IPS DF 6.9 (cell line): Measurements from ENCODE around the gene DSTYK.

Source experiments
- DNase-seq: peaks from one replicate; pipeline ENCODE4 v3.0.0-alpha.2; 2013; ENCODE audit warnings: low read depth, low spot score
- H3K27ac ChIP-seq: one replicate; pipeline ENCODE4 v1.5.1; 2013; ENCODE audit warnings: low read length, control low read depth
- H3K27me3 ChIP-seq: 2 replicates; pipeline ENCODE4 v1.6.1; 2013; ENCODE audit warnings: mild to moderate bottlenecking, low read length; ENCODE audit not compliant: control insufficient read depth, insufficient read depth
- H3K36me3 ChIP-seq: 2 replicates; pipeline ENCODE4 v1.6.1; 2013; ENCODE audit warnings: low read length; ENCODE audit not compliant: control insufficient read depth, insufficient read depth
- H3K4me1 ChIP-seq: 2 replicates; pipeline ENCODE4 v1.6.1; 2013; ENCODE audit warnings: low read length; ENCODE audit not compliant: control insufficient read depth, insufficient read depth
- H3K4me3 ChIP-seq: 2 replicates; pipeline ENCODE4 v1.5.1; 2013; ENCODE audit warnings: mild to moderate bottlenecking, low read length
- H3K9me3 ChIP-seq: 2 replicates; pipeline ENCODE4 v1.6.1; 2013; ENCODE audit warnings: low read length, inconsistent platforms; ENCODE audit not compliant: control insufficient read depth, insufficient read depth
- WGBS: extraction: QIAGEN DNeasy Blood & Tissue Kit; methylation state at CpG from one replicate; pipeline ENCODE4 v1.1.7; 2013; ENCODE audit warnings: mixed read lengths, missing lambda C conversion rate; ENCODE audit not compliant: insufficient read length, insufficient coverage; 5-methylcytosine and 5-hydroxymethylcytosine counted together

Gene DSTYK

DNA sequence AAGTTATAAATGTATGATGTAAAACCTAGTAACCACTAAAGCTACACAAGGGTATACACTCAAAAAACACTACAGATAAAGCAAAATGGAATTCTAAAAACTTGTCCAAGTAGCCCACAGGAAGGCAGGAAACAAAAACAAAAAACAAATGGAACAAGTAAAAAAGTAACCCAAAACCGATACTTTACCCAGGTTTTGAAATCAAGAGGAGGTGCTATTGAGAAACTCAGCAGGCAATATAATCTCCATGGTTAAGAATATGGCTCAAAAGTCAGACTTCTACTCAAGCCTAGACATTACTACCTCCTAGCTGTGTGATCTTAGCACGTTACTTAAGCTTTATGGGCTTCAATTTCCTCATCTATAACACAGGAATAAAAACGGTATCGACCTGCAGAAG lies 103.0 kb downstream of the DSTYK start:
- Histone ChIP-seq H3K9me3 (no peaks in the 10 kb centered on the region), H3K36me3 (peaks cover 6% of the 10 kb centered on the region; the same call in 1 of the 2 replicates), H3K4me3 (no peak overlapping the region), H3K27ac (no peak overlapping the region), H3K4me1 (no peaks in the 10 kb centered on the region), H3K27me3 (no peaks in the 10 kb centered on the region)
- no peak for DNase-seq
- WGBS = no CpG with 5 or more reads among the region's 4 CpGs

DNA sequence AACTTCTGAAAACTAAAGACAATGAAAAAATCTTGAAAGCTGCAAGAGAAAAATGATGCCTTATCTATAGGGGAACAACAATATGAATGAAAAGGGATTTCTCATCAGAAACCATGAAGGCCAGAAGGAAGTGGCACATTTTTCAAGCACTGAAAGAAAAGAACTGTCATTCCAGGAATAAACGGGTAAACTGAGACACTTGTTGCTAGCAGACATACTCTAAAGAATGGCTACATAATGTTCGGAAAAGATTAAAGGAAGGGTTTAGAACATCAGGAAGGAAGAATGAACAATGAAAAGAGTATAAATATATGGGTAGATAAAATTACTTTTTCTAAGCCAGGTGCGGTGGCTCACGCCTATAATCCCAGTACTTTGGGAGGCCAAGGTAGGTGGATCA lies 104.2 kb downstream of the DSTYK start:
- WGBS = 100% methylated on average over 1 of the region's 4 CpGs
- no peaks in the 10 kb centered on the region for H3K4me1 ChIP-seq
- no peak overlapping the region for H3K4me3 ChIP-seq
- H3K27me3 ChIP-seq = no peaks in the 10 kb centered on the region
- H3K9me3 ChIP-seq = no peaks in the 10 kb centered on the region
- no peak overlapping the region for H3K27ac ChIP-seq
- H3K36me3 ChIP-seq = peaks cover 10% of the 10 kb centered on the region; the same call in 1 of the 2 replicates
- no peak for DNase-seq

DNA sequence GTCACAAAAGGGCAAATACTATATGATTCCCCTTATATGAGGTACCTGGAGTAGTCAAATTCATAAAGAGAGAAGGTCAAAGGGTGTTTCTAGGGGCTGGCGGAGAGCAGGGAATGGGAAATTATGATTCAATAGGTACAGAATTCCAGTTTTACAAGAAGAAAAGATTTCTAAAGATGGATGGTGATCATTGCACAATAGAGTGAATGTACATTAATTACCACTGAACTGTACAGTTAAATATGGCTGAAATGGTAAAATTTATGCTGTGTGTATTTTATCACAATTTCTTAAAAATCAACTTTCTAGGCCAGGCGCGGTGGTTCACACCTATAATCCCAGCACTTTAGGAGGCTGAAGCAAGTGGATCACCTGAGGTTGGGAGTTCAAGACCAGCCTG lies 109.1 kb downstream of the DSTYK start:
- peaks cover 24% of the 10 kb centered on the region; the same call in 1 of the 2 replicates for H3K36me3 ChIP-seq

GRCh38 chr1:205098242-205098641 lies 113.3 kb downstream of the DSTYK start:
- no peak for DNase-seq
- Histone ChIP-seq H3K36me3 (peaks cover 33% of the 10 kb centered on the region; the same call in 1 of the 2 replicates), H3K27ac (no peak overlapping the region), H3K4me1 (no peaks in the 10 kb centered on the region), H3K4me3 (no peak overlapping the region), H3K27me3 (no peaks in the 10 kb centered on the region), H3K9me3 (no peaks in the 10 kb centered on the region)

More for the DNA sequence above, 109.1 kb downstream of the DSTYK start:
- Histone ChIP-seq H3K4me1 (no peaks in the 10 kb centered on the region), H3K4me3 (no peak overlapping the region), H3K27me3 (no peaks in the 10 kb centered on the region), H3K27ac (no peak overlapping the region), H3K9me3 (no peaks in the 10 kb centered on the region)
- WGBS = no CpG with 5 or more reads among the region's 3 CpGs
- no peak for DNase-seq

DNA sequence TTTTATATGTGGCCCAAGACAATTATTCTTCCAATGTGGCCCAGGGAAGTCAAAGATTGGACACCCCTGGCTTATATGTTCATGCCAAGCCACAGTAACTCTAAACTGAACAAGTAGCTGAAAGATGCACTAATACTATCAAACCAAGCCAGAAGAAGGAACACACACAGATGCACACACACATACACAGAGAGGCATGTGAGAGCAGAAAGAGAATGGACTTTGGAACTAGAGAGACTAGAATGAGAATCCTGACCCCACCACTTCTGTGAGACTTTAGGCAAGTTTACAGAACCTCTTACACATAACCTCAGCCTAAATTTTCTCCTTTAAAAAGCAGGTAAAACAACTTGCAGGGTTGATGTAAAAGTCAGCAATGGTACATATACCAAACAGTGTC lies 116.1 kb downstream of the DSTYK start:
- Histone ChIP-seq H3K27ac (no peak overlapping the region), H3K9me3 (no peaks in the 10 kb centered on the region), H3K36me3 (peaks cover 30% of the 10 kb centered on the region; the same call in 1 of the 2 replicates), H3K27me3 (no peaks in the 10 kb centered on the region), H3K4me3 (no peak overlapping the region), H3K4me1 (no peaks in the 10 kb centered on the region)
- DNase-seq = no peak
